Central memory CD4-positive, alpha-beta T cell (primary cell): ENCODE data around the gene LILRB2.
"Not testable (repeated sequence)": the region's sequence is repeated elsewhere in the genome, so short reads cannot be mapped to it uniquely, and the experiment has no call there.

ENCODE experiments used
- DNase-seq: peaks from one replicate; pipeline ENCODE4 v3.0.0; 2022

LILRB2 gene

DNA sequence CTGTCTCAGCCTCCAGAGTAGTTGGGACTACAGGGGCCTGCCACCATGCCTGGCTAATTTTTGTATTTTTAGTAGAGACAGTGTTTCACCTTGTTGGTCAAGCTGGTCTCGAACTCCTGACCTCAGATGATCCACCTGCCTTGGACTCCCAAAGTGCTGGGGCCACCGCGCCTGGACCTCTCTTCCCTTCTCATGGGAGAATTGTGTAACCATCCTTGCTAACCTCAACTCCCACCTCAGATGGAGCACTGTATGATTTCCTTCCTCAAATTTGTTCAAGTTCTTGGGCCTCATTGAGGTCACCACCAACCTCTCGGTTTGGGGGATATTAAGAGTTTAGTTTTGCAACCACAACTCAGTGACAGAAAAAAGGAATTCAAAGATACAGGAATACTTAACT is 21.3 kb upstream of the LILRB2 start:
- no peak for DNase-seq

DNA sequence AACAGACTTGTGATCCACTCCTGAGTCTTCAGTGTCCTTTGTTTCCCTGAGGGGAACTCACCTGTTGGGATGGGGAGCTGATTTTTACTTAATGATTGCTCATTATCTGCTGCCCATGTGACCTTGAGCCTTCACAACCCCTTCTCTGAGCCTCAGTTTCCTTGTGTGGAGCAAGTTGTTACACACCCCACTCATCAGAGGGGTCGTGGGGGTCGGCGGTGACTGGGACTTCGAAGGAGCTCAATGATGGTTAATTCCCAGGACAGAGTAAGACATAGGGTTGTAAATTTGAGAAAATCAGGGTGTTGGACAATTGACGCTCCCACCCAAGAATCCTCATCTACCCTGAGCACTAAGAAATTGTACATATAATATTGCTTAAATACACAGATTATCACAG is 18.6 kb upstream of the LILRB2 start:
- DNase-seq, result no peak

DNA sequence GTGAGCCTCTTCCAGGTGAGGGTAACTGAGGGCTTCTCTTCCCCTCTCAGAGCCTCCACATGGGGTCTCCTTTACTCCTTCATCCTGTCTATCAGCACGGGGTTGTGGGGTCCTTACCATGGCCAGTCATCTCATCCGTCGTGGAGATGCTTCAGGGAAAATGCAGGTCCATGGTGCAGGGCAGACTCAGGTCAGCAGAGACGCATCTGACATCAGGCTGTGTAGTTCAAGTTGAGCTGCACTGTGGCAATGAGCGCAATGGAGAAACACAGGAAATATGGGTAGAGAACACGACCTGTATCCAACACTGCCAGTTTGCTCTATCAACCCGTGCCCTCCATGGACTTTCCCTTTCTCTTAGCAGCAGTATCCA is 18.2 kb upstream of the LILRB2 start:
- DNase-seq, result no peak

DNA sequence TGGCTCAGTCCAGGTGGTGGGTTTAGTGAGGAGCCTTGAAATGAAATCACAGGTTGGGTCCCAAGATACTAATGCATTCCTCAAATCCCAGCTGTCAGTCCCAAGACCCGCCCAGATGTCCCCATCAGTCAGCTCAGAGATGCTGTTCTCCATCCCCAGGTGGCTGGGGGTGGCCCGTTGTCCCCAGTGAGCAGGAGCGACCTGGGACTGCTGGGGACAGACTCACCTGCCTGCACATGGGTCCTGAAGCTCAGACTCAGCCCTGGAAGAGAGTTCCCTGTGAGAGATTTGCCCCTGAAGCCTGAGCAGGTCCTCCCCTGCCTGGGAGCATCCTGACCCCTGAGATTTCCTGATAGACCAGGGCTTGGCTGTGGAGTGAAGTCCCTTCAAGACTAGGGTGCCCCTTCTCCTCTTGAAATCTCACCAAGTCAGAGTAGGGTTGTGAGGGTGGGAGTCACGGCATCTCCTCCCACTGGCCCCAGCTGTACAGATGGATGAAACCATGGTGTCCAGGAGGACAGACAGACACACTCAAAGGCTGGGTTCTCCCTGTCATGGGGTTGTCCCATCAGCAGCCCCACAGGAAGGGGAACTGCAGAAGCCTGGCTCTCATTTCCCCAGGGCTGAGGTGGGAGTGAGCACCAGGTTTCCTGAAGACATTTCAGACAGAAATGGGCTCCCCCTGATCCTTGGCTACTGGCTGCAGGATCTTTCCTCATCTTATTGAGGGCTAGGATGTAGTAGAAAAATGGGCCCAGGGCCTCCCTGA is 17.6 kb upstream of the LILRB2 start:
- no peak for DNase-seq

DNA sequence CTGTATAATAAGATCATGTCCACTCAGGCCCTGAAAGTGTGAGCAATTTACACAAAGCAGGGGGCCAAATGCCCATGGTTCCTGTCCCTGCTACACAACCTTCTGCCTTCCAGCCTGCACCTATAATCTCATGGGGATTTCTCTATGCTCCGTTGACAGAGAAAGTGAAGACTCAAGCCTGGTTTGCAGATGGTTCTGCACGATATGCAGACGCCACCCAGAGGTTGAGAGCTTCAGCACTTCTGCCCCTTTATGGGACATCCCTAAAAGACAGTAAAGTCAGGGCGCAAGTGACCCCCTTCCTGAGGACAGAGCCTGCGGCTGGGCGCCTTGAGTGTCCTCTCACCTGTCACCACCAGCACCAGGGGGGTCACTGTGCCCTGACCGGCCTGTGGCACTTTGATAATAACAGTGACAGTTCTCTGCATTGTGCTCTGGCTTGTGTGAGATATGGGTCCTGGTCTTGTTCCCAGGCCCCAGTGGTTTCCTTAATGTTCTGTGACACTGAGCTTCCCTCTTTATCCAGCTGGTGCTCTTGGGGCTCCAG is 16.9 kb upstream of the LILRB2 start:
- DNase-seq, result no peak

DNA sequence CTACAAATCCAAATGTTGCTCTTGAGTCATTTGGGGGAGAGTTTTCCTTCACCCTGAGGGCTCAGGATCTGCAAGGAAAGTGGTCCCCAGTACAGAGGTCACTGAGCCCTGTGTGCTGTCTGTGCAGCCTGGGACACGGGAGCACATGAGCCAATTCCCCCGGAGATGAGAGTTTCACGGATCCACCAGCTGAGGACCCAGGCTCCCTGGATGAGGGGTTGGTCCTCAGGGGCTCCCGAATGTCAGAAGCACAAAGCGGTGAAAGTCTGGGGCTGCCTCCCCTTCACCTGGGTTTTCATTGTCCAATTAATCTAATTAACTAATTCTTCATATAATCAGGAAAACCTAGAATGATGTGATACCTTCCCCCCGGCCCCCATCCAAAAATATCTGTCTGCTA is 13.6 kb upstream of the LILRB2 start:
- no peak for DNase-seq

DNA sequence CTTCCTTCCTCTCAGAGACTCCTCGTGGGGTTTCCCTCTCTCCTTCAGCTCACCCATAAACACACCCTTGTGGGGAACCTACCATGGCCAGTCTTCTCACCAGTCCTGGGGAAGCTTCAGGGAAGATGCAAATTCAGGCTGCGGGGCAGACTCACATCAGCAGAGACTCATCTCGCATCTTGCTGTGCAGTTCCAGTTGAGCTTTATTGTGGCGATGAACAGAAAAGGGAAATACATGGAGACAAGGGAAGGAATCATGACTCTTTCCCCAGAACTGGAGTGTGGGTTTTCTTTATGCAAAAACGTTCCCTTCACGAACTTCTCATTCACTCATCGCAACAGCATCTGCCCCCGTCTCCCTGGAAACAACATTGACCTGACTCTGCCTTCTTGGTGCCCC is 8.2 kb upstream of the LILRB2 start:
- not testable (repeated sequence) for DNase-seq

DNA sequence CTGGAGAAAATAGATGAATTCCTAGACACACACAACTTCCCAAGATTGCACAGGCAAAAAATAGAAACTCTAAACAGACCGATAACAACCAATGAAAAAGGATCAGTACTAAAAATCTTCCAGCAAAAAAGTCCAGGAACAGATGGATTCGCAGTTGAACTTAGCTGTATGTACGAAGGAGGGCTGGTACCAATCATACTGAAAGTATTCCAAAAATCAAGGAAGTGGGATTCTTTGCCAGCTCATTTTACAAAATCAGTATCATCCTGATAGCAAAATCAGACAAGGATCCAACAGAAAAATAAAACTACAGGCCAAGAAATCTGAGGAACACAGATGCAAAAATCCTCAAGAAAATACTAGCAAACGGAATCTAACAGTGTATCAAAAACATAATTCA is 6.5 kb upstream of the LILRB2 start:
- no peak for DNase-seq

DNA sequence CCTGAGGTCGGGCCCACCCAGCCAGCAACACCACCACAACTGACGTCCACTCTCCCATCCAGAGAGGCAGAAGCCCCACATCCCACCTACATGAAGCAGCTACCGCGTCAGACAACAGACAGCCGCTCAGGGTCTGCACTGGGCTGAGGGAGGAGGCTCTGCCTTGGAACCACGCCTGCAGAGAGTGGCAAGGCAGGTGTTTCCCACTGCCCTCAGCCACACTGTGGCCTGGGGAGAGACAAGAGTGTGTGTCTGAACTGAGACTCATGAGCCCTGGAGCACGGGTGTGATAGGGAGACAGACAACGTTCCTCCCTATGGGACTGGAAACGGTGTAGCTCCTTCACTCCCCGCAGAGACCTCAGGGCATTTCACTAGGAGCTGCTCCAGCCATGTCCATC is 5.4 kb upstream of the LILRB2 start:
- not testable (repeated sequence) for DNase-seq

DNA sequence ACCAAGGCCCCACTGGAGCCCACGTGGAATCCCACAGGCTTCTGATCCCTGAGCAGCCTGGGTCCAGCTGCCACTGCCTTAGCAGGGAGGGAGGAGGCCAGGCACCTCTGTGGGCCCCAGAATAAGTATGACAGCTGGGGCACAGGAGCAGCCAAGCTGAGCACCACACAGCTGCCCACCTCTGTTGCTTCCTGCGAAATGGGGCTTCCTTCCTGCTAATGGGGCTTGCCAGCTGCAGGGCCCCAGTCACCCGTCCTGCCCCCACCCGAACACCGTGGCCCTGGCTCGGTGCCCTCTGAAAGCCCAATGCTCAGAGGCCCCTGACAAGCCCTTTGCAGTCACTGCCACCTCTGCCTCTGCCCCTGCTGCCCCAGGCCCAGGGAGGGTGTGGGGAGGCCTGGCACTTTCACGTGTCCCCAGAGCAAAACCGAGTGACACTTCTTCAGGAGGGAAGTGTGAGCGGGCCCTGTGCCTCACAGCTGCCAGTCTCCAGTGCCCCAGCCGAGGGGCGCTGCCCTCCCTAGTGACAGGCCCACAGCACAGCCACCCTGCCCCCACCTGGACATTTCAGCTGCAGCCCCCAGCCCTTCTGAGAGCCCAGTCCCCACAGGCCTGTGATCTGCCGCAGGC is 4.6 kb upstream of the LILRB2 start:
- DNase-seq, result not testable (repeated sequence)

DNA sequence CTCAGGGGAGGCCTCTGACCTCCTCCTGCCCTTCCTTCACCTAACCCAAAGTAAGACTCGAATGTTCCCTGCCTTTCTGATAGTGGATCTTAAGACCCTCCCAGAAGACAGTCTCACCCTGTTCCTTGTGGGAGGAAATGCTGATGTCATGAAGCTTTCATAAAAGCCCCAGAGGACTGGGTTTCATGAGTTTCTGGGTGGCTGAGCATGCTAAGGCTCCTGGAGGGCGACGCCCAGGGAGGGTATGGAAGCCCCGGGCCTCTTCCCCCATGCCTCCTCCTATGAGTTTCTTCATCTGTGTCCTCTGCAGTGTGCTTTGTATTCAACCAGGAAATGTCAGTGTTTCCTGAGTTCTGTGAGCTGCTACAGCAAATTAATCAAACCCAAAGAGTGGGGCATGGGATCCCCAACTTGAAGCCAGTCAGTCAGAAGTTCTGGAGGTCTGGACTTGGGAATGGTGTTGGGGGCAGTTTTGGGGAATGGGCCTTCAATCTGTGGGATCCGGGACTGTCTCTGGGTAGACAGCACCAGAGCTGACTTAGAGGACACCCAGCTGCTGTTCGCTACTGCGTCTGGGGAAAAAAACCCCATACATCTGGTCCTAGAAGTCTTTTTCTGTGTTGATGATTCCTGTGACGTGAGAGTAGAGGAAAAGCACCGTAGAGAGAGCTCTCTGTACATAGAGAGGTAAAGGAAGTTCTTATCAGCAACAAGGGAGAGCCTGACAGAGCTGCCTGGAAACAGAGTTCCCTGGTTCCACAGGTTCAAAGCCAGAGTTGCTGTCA is 2.0 kb upstream of the LILRB2 start:
- no peak for DNase-seq

DNA sequence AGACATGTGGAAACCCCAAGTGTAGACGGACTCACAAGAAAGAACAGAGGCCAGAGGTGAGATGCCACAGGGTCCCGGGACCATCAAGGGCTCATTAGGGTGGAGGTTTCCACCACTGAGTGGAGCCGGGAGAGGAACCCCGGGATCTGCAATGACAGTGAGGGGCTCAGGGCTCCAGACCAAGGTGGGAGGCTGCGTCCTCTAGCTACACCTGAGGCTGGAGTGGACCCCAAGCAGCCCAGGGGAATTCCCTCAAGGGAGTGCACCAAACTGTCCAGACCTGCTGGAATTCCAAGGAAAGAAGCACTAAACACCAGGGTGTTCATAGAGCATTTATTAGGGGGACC is 792 bp upstream of the LILRB2 start:
- DNase-seq, result not testable (repeated sequence)

DNA sequence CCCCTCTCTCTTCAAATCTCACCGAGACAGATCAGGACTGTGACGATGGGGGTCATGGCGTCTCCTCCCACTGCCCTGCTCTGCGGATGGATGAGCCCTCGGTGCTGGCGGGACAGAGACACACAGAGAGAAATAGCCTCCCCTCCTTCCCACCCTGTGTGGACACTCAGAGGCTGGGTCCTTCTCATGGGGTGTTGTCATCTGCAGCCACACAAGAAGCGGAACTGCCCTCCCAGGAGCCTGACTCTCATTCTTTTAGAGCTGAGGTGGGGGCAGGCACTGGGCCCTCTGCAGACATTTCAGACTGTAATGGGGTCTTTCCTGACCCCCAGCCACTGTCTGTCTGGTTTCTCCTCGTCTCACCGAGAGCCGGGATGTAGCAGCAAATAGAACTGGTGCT is 469 bp downstream of the LILRB2 start:
- not testable (repeated sequence) for DNase-seq

DNA sequence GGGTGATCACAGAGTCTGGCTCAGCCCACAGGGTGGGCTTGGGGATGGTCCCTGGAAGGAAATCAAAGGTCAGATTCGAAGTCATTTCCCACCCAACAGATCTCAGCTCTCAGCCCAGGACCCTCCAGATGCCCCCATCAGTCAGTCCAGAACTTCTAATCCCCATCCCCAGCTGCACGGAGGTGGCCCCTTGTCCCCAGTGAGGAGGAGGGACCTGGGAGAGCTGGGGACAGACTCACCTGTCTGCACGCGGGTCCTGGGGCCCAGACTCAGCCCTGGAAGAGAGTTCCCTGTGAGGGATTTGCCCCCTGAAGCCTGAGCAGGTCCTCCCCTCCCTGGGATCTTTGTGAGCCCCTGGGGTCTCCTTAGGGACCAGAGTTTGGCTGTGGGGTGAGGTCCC is 885 bp downstream of the LILRB2 start:
- not testable (repeated sequence) for DNase-seq

DNA sequence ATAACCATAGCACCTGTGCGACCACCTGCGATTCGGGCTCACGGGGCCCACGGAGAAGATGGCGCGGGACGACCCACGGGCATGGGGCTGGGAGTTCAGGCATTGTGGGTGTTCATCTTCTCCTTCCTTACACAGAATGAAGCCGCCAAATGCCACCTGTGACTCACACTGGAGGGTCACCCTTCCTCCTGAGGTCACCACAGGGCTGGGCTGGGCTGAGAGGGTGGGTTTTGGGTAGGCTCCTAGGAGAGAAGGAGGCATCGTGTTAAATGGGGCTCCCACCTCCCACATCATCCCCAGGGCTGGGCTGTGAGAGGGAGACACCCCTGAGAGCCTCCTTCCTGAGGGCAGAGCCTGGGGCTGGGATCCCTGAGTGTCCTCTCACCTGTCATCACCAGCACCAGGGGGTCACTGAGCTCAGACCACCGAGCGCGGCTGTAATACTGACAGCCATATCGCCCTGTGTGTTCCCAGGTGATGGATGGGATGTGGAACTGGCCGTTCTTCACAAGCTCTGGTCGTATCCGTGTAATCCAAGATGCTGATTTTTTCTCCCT is 1.4 kb downstream of the LILRB2 start:
- DNase-seq, result no peak

DNA sequence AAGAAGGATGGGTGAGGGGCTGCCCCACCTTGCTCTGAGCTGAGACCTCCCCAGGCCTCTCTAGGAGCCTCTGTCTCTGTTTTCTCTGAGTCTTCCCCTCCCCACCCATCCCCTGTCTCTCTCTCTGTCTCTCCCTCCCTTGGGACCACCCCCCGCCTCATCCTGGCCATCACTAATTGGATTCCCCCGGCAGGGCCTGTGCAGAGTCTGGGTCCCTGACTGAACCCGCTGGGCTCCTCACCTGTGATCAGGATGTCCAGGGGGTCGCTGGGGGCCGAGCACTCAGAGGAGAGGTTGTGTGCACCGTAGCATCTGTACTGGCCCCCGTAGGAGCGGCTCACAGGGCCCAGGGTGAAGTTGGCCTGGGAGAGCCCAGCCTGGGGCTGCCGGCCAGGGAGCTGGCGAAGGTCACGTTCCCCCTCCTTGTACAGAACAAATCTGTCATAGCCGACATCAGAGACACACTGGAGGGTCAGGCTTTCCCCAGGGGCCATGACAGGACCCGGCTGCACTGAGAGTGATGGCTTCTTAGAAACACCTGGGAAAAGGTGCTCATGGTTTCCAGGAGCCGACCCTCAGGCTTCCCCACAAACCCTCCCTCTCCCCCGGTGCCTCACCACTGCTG is 2.2 kb downstream of the LILRB2 start:
- DNase-seq, result not testable (repeated sequence)

DNA sequence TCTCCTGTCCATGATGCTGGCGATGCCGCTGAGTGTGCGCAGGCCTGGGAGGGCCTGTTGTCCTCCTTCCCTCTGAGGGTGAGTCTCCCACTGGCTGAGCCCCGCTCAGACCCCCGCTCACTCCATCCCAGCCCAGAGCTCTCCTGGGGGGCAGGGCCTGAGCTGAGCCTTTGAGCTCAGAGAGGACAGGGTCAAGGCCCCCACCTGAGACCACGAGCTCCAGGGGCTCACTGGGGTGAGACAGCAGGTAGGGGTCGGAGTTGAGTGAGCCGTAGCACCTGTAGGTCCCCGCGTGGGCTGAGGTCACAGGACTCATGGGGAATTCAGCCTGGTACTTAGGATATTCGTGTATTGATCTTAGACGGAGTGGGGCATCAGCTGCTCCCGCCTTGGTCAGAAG is 2.9 kb downstream of the LILRB2 start:
- DNase-seq, result not testable (repeated sequence)

DNA sequence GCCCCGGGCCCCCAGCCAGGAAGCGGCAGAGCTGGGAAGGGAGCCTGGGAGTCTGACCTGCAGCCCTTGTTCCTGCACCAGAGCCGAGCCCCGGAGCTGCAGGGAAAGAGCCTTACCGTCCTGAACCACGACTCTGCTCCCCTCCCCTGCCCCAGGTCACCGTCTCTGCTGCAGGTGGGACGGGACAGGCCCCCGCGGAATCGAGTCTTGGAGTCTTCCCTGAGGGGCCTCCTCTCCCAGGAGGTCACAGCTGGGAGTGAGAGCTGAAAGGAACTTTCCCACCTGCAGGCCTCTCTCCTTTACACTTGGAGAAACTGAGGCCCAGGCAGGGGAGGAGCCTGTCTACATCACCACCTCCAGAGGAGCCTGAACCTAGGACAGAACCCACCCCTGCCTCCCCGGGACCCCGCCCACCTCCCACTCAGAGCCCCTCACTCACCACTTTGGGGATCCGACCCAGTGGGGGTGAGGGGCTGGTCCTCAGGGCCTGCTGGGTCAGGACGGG is 3.7 kb downstream of the LILRB2 start:
- DNase-seq, result not testable (repeated sequence)

DNA sequence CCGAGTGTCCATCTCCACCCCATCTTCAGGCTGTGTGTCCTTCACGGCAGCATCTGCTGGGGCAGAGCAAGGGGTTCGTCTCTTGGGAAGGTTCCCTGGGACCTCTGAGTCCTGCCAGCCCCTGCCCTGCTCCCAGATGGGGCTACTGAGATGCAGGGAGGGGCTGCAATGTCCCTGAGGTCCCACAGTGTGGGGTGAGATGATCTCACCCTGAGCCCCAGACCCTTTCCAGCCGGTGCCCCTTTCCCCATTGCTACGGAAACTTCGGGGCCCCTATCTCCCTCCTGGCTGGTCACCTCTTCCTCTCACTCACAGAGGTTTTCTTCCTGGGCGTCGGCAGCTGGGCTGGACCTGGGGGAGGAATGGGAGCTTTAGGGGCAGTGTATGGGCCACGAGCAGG is 5.0 kb downstream of the LILRB2 start:
- no peak for DNase-seq

DNA sequence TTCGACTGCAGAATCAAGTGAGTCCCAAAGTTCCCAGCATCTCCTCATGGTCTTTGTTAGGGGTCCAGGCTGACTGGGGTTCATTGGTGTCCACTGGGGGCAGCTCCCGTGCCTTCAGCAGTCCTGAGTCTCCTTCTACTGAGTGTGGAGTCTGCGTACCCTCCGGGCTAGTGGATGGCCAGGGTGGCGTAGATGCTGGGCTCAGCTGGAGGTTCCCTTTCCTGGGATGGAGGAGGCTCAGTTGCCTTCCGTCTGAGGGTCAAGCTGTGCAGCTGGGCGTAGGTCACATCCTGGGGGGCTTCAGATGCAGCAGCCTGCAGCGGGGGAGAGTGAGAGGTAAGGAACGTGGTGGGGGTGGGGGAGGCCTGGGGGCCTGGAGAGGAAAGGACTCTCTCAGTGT is 6.4 kb downstream of the LILRB2 start:
- DNase-seq, result not testable (repeated sequence)

DNA sequence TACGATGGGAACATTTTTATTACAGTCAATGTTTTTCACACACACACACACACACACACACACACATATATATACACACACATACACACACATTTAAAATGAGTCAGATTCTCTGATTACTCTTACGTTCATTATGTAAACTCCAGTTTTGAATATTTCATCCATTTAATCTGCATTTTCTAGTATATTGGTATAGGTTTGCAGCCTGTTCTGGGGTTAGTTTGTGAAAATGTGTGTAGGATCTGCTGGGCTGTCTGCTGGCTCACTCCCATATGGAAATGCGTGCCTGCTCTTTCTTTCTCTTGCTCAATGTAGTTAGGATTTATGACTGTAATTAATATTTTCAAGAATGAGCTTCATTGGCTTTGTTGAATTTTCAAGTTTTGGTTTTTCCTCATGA is 7.1 kb downstream of the LILRB2 start:
- no peak for DNase-seq

DNA sequence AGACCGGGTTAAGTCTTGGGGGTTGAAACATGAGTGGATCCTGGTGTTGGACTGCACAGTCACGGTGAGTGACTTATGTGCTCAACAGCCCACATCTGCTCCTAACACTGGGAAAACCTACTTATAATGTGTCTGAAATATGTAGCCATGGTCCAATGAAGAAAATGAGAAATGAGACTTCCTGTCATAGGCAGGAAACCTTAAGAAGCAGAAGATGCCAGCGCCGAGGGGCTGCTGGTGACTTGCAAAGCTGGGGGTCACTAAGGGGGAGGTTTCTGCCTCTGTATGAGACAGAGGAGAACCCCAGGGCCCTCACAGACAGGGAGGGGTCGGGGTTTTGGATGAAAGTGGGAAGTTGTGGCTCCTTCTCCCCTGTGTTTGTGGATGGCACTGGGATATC is 8.7 kb downstream of the LILRB2 start:
- DNase-seq, result not testable (repeated sequence)

DNA sequence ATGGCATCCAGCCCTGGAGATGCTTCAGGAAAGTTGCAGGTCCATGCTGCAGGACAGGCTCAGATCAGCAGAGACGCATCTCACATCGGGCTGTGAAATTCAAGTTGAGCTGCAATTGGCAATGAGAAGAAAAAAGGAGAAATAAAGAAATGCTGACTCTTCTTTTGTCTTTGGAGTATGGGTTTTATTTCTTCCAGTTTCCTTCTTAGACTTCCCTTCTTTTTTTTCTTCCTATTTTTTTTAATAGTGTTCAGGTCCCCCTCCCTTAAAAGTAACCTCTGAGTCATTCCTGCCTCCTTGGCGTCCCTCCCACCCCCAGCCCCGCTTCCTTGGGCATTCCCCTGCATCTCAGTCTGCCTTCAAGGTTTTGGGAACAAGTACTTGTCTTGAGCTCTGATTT is 9.3 kb downstream of the LILRB2 start:
- not testable (repeated sequence) for DNase-seq
